Pancreas (tissue), 10 donors: ENCODE data around the gene RAB4A. TPM values are rescaled to one million over a fixed set of nuclear protein-coding genes. Genes with fewer than 3 reads are reported as not detected.

Experiments used
- ATAC-seq, 4 donors: fragments of 200-7000 bp; cut with Tn5 transposase; one replicate each; pipeline versions ENCODE4 v1.8.0 to v1.9.1; 2020; ENCODE audit warnings: mild to moderate bottlenecking in 4 of 4, moderate library complexity in 4 of 4
- DNase-seq, 6 donors: peaks; one replicate each; pipeline ENCODE4 v3.0.0-alpha.2; 2020
- FAIRE-seq: peaks from 2 replicates; lab custom pipeline; 2012; peaks lifted over from hg19 to GRCh38; lab: Jason Lieb, UNC
- H3K27ac ChIP-seq, 4 donors: fragments of 200-600 bp; sonication (generic); 1 replicate in 3 of 4; 2 replicates in 1 of 4; pipeline versions ENCODE4 v1.5.0 to v1.8.0; 2020
- H3K27me3 ChIP-seq, 4 donors: fragments of 200-600 bp; one replicate each; pipeline ENCODE4 v1.8.0; 2021
- H3K36me3 ChIP-seq, 3 donors: fragments of 200-600 bp; sonication (generic) in 1 of 3; one replicate each; pipeline versions ENCODE4 v1.5.0 to v1.8.0; 2020 to 2021
- H3K4me1 ChIP-seq, 3 donors: fragments of 200-600 bp; one replicate each; pipeline ENCODE4 v1.8.0; 2021
- H3K4me3 ChIP-seq, 4 donors: fragments of 200-600 bp; sonication (generic) in 2 of 4; one replicate each; pipeline versions ENCODE4 v1.5.0 to v1.8.0; 2020 to 2021
- H3K9me3 ChIP-seq, 4 donors: fragments of 200-600 bp; one replicate each; pipeline ENCODE4 v1.8.0; 2021
- CTCF ChIP-seq, 4 donors: fragments of 200-600 bp; sonication (generic) in 3 of 4; IDR thresholded peaks; one replicate each; pipeline versions ENCODE4 v1.5.0 to v1.8.0; 2021; ENCODE audit warnings: antibody characterized with exemption in 4 of 4
- WGBS, 2 donors: extraction: QIAGEN DNeasy Blood & Tissue Kit; methylation state at CpG; one replicate each; pipeline ENCODE4 v1.1.7; 2013; 5-methylcytosine and 5-hydroxymethylcytosine counted together
- intact Hi-C, 3 donors: fragments of 100-400 bp; cut with DNase I; formaldehyde crosslinking; loops; one replicate each; pipeline versions ENCODE4 v1.11.1 to v1.14.2; 2022
- polyA plus RNA-seq, 2 donors: library from polyadenylated mRNA; stranded (reverse); fragments of 200-250 nt; gene quantifications; one replicate each; pipeline ENCODE4 v1.2.3, GENCODE V29; 2013
- total RNA-seq, 6 donors: library from RNA; stranded (reverse); fragmentation: NEBNext Ultra II Directional in 4 of 6; extraction: Animal tissue kit (Norgen Biotek cat#: 25700) in 4 of 6; gene quantifications; one replicate each; pipeline versions ENCODE4 v1.2.1 to v1.2.4, GENCODE V29; 2021 to 2023
- donor health status: healthy with polysubstance abuse.
- donor health status: DM: no; HTN: no; CAD: no; lungs with moderate emphysema.
- donor health status: DM: no; HTN: no; CAD: no.
- donor health status: control.
- donor health status: control.
- donor health status: Bipolar disorder and iron deficiency.
- donor health status: DM: yes; HTN: yes; CAD: no.
- donor health status: DM: no; HTN: no; CAD: no.
- donor health status: DM: no; HTN: no; CAD: no.
- donor health status: DM: yes; HTN: yes; CAD: no.

The RAB4A gene
- total and polyA plus RNA-seq, 8 donors: 14.5 to 67.4 (median 53.7) TPM

GRCh38 chr1:229302740-229303139 lies 31.8 kb downstream of the RAB4A start:
- WGBS, 2 donors: 96 to 99% methylated on average over 8 of the region's 8 CpGs
- FAIRE-seq (no peak), ATAC-seq (no peak), DNase-seq (no peak)
- Histone ChIP-seq H3K27ac (no peak overlapping the region), H3K4me3 (no peak overlapping the region), H3K27me3 (no peaks in the 10 kb centered on the region), H3K36me3 (peaks cover 0 to 46% (median 17%) of the 10 kb centered on the region in 3 donors), H3K4me1 (no peaks in the 10 kb centered on the region), H3K9me3 (no peaks in the 10 kb centered on the region)
- no peak for TF ChIP-seq CTCF (IDR thresholded peaks at IDR 0.05)
- intact Hi-C loops: no loop called here

- Histone ChIP-seq H3K4me3 (no peak overlapping the region), H3K36me3 (peaks cover 0 to 39% (median 23%) of the 10 kb centered on the region in 3 donors), H3K9me3 (no peaks in the 10 kb centered on the region), H3K27ac (no peak overlapping the region), H3K4me1 (no peaks in the 10 kb centered on the region), H3K27me3 (no peaks in the 10 kb centered on the region)
- FAIRE-seq (no peak), DNase-seq (no peak), ATAC-seq (no peak)
- no peak for TF ChIP-seq CTCF (IDR thresholded peaks at IDR 0.05)
- WGBS, 2 donors: 87 to 94% methylated on average over 4 of the region's 4 CpGs
- intact Hi-C loops: no loop called here
Measured at GRCh38 chr1:229303855-229304254, 32.9 kb downstream of the RAB4A start.

GRCh38 chr1:229305392-229305791 lies 34.5 kb downstream of the RAB4A start:
- 75 to 82% methylated on average over 2 of the region's 2 CpGs for WGBS, 2 donors
- intact Hi-C loops: no loop called here

GRCh38 chr1:229309074-229309473 lies 38.2 kb downstream of the RAB4A start:
- intact Hi-C loops: no loop called here
- 62% methylated on average over 1 of the region's 1 CpG for WGBS, 2 donors
- H3K4me1 ChIP-seq: no peaks in the 10 kb centered on the region
- no peaks in the 10 kb centered on the region for H3K27me3 ChIP-seq
- no peak for FAIRE-seq
- H3K36me3 ChIP-seq: peaks cover 0 to 13% (median 10%) of the 10 kb centered on the region in 3 donors
- no peak for ATAC-seq
- H3K4me3 ChIP-seq: no peak overlapping the region
- H3K27ac ChIP-seq: no peak overlapping the region
- no peak for DNase-seq
- TF ChIP-seq CTCF (IDR thresholded peaks at IDR 0.05): no peak
- no peaks in the 10 kb centered on the region for H3K9me3 ChIP-seq

More at GRCh38 chr1:229305392-229305791, 34.5 kb downstream of the RAB4A start:
- TF ChIP-seq CTCF (IDR thresholded peaks at IDR 0.05): no peak
- no peak overlapping the region for H3K4me3 ChIP-seq
- H3K27me3 ChIP-seq: no peaks in the 10 kb centered on the region
- ATAC-seq (no peak), FAIRE-seq (no peak), DNase-seq (no peak)
- H3K4me1 ChIP-seq: no peaks in the 10 kb centered on the region
- H3K36me3 ChIP-seq: peaks cover 0 to 27% (median 14%) of the 10 kb centered on the region in 3 donors
- H3K27ac ChIP-seq: no peak overlapping the region
- no peaks in the 10 kb centered on the region for H3K9me3 ChIP-seq

- Histone ChIP-seq H3K4me3 (no peak overlapping the region), H3K27ac (no peak overlapping the region), H3K4me1 (no peaks in the 10 kb centered on the region), H3K36me3 (peaks cover 0 to 10% (median 10%) of the 10 kb centered on the region in 3 donors), H3K9me3 (no peaks in the 10 kb centered on the region), H3K27me3 (no peaks in the 10 kb centered on the region)
- ATAC-seq: no peak
- FAIRE-seq: no peak
- intact Hi-C loops: no loop called here
- WGBS, 2 donors: 97 to 100% methylated on average over 2 of the region's 2 CpGs
- no peak for TF ChIP-seq CTCF (IDR thresholded peaks at IDR 0.05)
- DNase-seq: no peak
Measured at GRCh38 chr1:229309684-229310083, 38.8 kb downstream of the RAB4A start.
